Amygdala (tissue), 56 donors: Measurements from ENCODE around the gene NAV2.
A peak's percentile ranks its signal among the peaks of the same experiment; 100 is the strongest.
"Not testable (repeated sequence)": the region's sequence is repeated elsewhere in the genome, so short reads cannot be mapped to it uniquely, and the experiment has no call there.

ENCODE experiments used
- DNase-seq, 56 donors: peaks; one replicate each; lab custom pipeline; 2025; lab: John Stamatoyannopoulos, UW

NAV2 gene

GRCh38 chr11:20117291-20117690 is 404.7 kb downstream of the NAV2 start:
- no peak for DNase-seq

GRCh38 chr11:20118209-20118608 is 405.6 kb downstream of the NAV2 start:
- no peak for DNase-seq

- DNase-seq: no peak
These were observed 406.7 kb downstream of the NAV2 start for GRCh38 chr11:20119315-20119714.

GRCh38 chr11:20120134-20120925 is 407.7 kb downstream of the NAV2 start:
- DNase-seq: no peak

GRCh38 chr11:20122131-20122530 is 409.5 kb downstream of the NAV2 start:
- no peak for DNase-seq

DNA sequence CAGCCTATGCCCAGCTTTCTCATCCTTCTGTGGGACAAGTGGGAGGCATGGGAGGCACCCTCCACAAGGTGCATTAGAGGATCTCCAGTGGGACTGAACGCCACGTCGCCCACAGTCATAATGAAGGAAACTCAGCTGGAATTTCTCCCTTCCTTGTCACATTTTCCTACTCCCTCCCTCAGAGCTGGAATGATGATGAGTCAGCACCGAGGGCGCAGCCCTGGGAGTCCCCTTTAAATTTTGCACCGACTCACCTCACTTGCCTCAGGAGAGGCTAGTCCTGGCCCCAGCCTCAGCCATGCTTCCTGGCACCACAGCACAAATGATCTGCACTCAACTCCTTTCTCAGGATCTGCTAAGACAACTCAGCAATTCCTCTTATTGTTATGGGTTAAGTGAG is 413.3 kb downstream of the NAV2 start:
- no peak for DNase-seq

DNA sequence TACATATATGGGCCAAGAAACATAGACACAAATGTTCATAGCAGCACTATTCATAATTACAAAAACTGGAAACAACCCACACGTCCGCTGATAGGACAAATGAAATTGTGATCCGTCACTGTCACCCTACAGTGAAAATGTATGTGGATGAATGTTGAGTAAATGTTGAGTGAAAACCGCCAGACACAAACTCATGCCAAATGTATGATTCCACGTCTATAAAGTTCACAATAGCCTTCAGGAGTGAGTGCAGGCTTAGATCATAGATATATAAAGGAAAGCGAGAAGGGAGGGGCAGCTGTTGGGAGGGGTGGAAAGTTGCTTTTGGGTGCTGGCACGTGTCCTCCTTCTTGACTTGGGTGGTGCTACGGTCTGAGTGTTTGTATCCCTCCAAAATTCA is 414.1 kb downstream of the NAV2 start:
- no peak for DNase-seq

GRCh38 chr11:20127671-20128527 is 415.3 kb downstream of the NAV2 start:
- peak in 52 of 56 donors; percentile 13 to 88 (median 58) for DNase-seq

GRCh38 chr11:20128528-20128825 is 415.8 kb downstream of the NAV2 start:
- not testable (repeated sequence) for DNase-seq

GRCh38 chr11:20129665-20130064 is 417.0 kb downstream of the NAV2 start:
- no peak for DNase-seq

DNA sequence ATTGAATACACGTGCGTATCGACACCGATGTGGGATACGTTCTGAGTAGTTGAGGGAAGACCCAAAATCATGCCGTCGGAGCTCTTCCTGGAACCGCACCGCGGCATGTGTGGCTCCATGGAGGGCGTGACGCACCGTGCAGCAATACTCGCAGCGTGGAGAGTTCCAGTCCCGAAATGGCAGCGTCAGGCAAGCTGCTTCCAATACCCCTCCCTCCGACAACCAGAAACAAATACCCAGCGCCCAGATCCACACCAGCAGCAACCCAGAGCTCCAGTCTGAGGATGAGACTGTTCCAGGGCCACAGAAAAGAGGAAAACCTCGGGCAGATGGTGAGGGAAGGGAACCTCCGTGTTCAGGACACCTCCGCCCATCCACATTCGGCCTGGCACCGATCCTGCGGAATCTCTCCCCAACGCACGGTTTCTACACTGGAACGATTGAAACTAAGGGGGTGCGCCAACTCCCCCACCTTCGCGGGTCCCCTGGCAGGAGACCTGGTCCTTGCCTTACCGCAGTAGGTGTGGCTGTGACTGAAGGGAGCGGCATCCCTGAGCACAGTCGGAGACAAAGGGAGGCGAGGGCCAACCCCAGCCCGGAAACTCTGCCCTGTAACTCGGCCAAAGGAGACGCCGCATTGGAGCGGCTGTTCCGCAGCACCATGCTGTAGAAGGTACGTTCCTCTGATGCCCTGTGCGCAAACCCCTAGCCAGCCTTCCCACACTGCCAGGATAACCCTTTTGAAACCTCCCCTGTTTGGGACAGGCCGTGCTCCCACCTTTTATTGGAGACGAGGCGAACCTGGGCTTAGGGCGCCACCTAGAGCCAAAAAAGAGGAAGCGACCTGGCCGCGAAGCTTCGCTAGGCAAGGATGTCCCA is 419.4 kb downstream of the NAV2 start:
- DNase-seq: peak in 43 of 56 donors; percentile 12 to 72 (median 33)

GRCh38 chr11:20132667-20133039 is 420.0 kb downstream of the NAV2 start:
- no peak for DNase-seq

DNA sequence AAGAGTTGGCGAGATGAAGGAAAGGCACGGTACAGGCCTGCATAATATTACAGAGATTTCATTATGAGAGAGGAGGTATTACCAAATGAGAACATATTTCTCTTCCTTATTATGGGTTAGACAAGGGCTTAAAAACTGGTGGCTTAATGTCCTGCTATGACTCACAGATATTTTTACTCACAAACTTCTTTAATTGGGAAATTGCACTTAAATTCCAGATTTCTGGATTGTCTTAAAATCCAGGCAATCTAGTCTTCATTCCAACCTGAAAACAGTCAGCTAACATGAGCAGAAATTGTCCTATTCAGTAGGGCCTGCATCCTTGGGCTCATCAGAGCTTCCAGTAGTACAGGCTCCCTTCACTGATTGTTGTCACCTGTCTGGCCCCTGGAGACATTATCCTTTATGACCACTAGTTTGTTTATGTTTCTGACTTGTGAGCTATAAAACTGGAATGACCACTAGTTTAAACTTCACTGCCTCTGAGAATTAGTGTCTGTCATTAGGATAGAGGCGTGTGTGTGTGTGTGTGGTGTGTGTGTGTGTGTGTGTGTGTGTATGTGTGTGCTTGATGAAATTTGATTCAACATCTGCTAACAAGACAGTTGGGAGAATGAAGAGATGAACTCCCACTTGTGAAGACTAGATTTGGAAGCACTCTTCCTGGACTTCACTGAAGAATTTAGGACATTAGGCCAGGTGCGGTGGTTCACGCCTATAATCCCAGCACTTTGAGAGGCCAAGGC is 422.5 kb downstream of the NAV2 start:
- no peak for DNase-seq

GRCh38 chr11:20137637-20138036 is 425.0 kb downstream of the NAV2 start:
- DNase-seq: no peak

DNA sequence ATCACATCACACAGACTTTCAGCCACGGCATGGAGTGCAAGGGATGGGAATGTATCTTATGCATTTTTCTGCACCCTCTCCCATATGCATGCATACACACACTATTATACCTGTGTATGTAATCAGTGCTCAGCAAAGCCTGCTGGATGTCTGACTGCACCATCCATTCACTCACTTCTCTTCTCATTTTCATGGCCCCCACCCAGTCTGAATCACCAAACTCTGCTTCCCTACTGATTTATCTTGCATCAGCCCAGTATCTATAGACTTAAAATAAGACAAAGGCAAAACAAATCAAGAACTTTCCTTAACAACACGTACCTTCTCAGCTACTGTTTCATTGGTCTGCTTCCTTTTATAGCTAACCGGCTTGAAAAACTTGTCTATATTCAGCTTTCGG is 426.1 kb downstream of the NAV2 start:
- DNase-seq: no peak

GRCh38 chr11:20154381-20154780 is 441.7 kb downstream of the NAV2 start:
- no peak for DNase-seq

DNA sequence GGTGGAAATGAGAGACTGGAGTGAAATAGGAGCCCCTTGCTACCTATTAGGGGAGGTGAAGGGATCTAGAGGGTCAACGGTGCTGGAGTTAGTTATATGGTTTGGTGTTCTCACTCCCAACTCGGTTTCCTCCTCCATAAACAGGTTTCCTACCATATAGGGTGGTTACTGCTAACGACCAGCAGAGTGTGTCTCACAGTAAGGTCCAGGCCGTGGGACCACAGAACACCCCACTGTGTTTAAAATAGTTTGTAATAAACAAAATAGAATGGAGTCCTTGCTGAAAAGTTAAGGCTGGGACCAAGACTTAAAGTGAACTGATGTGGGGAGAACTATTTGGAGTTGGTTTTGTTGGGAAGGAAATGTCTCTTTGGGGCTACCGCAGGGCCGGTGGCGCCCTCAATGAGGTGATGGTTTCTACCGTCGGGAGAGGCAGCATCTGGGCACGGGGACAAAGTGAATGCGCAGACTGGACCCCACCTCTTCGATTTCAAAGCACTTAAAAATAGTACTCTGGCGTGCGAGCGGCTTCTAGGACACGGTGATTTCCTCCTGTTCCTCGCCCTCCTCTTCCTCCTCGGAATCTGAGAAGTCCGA is 443.1 kb downstream of the NAV2 start:
- DNase-seq: no peak

- DNase-seq: no peak
These were observed 443.7 kb downstream of the NAV2 start for GRCh38 chr11:20156280-20156875.

GRCh38 chr11:20156876-20157613 is 444.4 kb downstream of the NAV2 start:
- no peak for DNase-seq
